ENCODE measurements around the gene CACNB3. TPM values are rescaled to one million over a fixed set of nuclear protein-coding genes. Genes with fewer than 3 reads are reported as not detected.

Gene CACNB3
- total RNA-seq, 4 donors from 2014 or later: 9.4 to 39.2 (median 30.1) TPM

- H3K4me1 ChIP-seq: no peaks in the 10 kb centered on the region
- no peaks in the 10 kb centered on the region for H3K27me3 ChIP-seq
- peaks cover 0 to 95% of the 10 kb centered on the region in 2 donors for H3K36me3 ChIP-seq
- H3K4me3 ChIP-seq: no peak overlapping the region
- TF ChIP-seq POLR2A (IDR thresholded peaks at IDR 0.05): no peak
- no peak for TF ChIP-seq EP300 (IDR thresholded peaks at IDR 0.05)
- TF ChIP-seq POLR2AphosphoS5 (IDR thresholded peaks at IDR 0.05): no peak
- TF ChIP-seq CTCF (IDR thresholded peaks at IDR 0.05): no peak
- H3K9me3 ChIP-seq: no peaks in the 10 kb centered on the region
- 93% methylated on average over 2 of the region's 5 CpGs; no CpG with 5 or more reads in 1 of the 2 donors for WGBS, 2 donors (ENCODE audit: low coverage in 1 of 2)
- no peak overlapping the region for H3K27ac ChIP-seq
- ATAC-seq: no peak
These were observed 44.6 kb upstream of the CACNB3 start for GRCh38 chr12:48773686-48774085.

DNA sequence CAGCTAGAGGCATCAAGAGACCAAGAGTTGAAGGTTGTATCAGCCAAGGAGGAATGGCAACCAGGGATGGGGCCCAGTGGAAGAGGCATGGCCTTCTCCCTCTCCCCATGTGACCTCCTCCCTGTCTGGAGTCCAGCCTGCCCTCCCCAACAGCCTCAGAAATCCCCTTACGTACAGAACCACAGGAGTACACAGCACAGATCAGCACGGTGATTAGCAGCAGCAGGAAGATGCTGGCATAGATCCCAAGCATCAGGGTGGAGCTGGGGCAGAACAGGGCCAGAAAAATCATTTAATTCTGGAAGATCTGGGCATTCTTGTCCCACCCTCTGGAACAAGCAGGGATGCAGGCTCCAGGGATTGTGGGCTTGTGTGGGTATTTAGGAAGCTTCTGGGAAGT is 43.8 kb upstream of the CACNB3 start:
- peaks cover 0 to 86% of the 10 kb centered on the region in 2 donors for H3K36me3 ChIP-seq
- H3K27me3 ChIP-seq: no peaks in the 10 kb centered on the region
- no peaks in the 10 kb centered on the region for H3K9me3 ChIP-seq
- H3K27ac ChIP-seq: no peak overlapping the region
- no peak for TF ChIP-seq POLR2A (IDR thresholded peaks at IDR 0.05)
- TF ChIP-seq POLR2AphosphoS5 (IDR thresholded peaks at IDR 0.05): no peak
- TF ChIP-seq EP300 (IDR thresholded peaks at IDR 0.05): no peak
- no peak for TF ChIP-seq CTCF (IDR thresholded peaks at IDR 0.05)
- H3K4me1 ChIP-seq: peaks cover 0 to 6% (median 5%) of the 10 kb centered on the region in 3 donors
- ATAC-seq: no peak
- H3K4me3 ChIP-seq: no peak overlapping the region
- 30% methylated on average over 2 of the region's 2 CpGs; no CpG with 5 or more reads in 1 of the 2 donors for WGBS, 2 donors (ENCODE audit: low coverage in 1 of 2)

DNA sequence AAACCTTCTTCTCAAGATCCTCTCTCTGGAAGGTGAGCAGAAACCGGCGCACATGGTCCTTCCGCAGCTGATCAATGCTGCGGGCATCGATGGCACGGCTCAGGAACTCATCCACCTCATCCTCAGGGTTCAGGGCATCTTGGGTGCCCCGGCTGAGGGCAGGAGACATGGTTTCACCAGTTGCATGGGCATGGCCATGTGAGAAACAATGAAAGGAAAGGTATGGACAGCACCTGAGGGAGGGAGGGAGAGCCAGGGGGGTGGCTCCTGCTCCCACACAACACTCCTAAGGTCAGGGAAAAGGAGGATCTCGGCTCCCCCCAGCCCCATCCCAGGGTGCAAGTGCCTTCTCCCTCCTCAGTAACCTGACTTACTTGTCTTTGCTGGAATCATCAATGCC is 43.0 kb upstream of the CACNB3 start:
- Histone ChIP-seq H3K4me3 (no peak overlapping the region), H3K9me3 (no peaks in the 10 kb centered on the region), H3K27ac (no peak overlapping the region), H3K27me3 (no peaks in the 10 kb centered on the region), H3K4me1 (peaks cover 0 to 14% (median 11%) of the 10 kb centered on the region in 3 donors), H3K36me3 (peaks cover 0 to 78% of the 10 kb centered on the region in 2 donors)
- WGBS, 2 donors (ENCODE audit: low coverage in 1 of 2): 100% methylated on average over 1 to 2 of the region's 8 CpGs
- ATAC-seq: no peak
- TF ChIP-seq POLR2AphosphoS5 (IDR thresholded peaks at IDR 0.05): no peak
- TF ChIP-seq EP300 (IDR thresholded peaks at IDR 0.05): no peak
- TF ChIP-seq POLR2A (IDR thresholded peaks at IDR 0.05): no peak
- no peak for TF ChIP-seq CTCF (IDR thresholded peaks at IDR 0.05)

- Histone ChIP-seq H3K9me3 (no peaks in the 10 kb centered on the region), H3K4me3 (no peak overlapping the region), H3K4me1 (peaks cover 0 to 22% (median 16%) of the 10 kb centered on the region in 3 donors), H3K36me3 (peaks cover 0 to 70% of the 10 kb centered on the region in 2 donors), H3K27ac (no peak overlapping the region), H3K27me3 (no peaks in the 10 kb centered on the region)
- WGBS, 2 donors (ENCODE audit: low coverage in 1 of 2): 79 to 97% methylated on average over 5 to 6 of the region's 29 CpGs
- no peak for ATAC-seq
- TF ChIP-seq POLR2AphosphoS5 (IDR thresholded peaks at IDR 0.05): no peak
- TF ChIP-seq CTCF (IDR thresholded peaks at IDR 0.05): no peak
- no peak for TF ChIP-seq EP300 (IDR thresholded peaks at IDR 0.05)
These were observed 42.2 kb upstream of the CACNB3 start for GRCh38 chr12:48775991-48776649.

DNA sequence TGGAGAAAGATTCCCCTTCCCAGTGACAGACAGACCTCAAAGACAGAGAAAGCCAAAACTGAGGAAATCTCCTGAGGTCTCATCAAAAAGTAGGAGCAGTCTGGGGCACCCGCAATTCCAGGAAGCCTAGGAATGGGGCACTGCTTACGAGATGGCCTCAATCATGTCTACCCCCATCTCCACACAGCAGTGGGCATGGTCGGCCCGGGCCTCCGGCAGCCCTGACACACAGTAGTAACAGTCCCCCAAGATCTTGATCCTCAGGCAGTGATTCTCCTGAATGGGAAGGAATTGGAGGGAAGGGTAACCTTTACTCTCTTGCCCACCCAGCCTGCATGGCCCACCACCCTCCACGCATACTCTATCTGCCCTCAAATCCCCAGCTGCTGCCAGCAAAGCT is 41.3 kb upstream of the CACNB3 start:
- WGBS, 2 donors (ENCODE audit: low coverage in 1 of 2): 83% methylated on average over 1 of the region's 6 CpGs; no CpG with 5 or more reads in 1 of the 2 donors
- peaks cover 0 to 31% (median 22%) of the 10 kb centered on the region in 3 donors for H3K4me1 ChIP-seq

More for the DNA sequence above, 41.3 kb upstream of the CACNB3 start:
- ATAC-seq: no peak
- no peaks in the 10 kb centered on the region for H3K9me3 ChIP-seq
- H3K27ac ChIP-seq: no peak overlapping the region
- H3K27me3 ChIP-seq: no peaks in the 10 kb centered on the region
- TF ChIP-seq POLR2A (IDR thresholded peaks at IDR 0.05): no peak
- TF ChIP-seq POLR2AphosphoS5 (IDR thresholded peaks at IDR 0.05): no peak
- TF ChIP-seq EP300 (IDR thresholded peaks at IDR 0.05): no peak
- no peak for TF ChIP-seq CTCF (IDR thresholded peaks at IDR 0.05)
- H3K4me3 ChIP-seq: no peak overlapping the region
- peaks cover 0 to 62% of the 10 kb centered on the region in 2 donors for H3K36me3 ChIP-seq
